Activated gamma-delta T cell treated with Interleukin-2 at 50 U/mL for 16 hours (primary cell): Measurements from ENCODE around the gene KDM8.
"Not testable (repeated sequence)": the region's sequence is repeated elsewhere in the genome, so short reads cannot be mapped to it uniquely, and the experiment has no call there.

Experiments
- DNase-seq: peaks from one replicate; pipeline ENCODE4 v3.0.0-alpha.2; 2020

KDM8 gene

DNA sequence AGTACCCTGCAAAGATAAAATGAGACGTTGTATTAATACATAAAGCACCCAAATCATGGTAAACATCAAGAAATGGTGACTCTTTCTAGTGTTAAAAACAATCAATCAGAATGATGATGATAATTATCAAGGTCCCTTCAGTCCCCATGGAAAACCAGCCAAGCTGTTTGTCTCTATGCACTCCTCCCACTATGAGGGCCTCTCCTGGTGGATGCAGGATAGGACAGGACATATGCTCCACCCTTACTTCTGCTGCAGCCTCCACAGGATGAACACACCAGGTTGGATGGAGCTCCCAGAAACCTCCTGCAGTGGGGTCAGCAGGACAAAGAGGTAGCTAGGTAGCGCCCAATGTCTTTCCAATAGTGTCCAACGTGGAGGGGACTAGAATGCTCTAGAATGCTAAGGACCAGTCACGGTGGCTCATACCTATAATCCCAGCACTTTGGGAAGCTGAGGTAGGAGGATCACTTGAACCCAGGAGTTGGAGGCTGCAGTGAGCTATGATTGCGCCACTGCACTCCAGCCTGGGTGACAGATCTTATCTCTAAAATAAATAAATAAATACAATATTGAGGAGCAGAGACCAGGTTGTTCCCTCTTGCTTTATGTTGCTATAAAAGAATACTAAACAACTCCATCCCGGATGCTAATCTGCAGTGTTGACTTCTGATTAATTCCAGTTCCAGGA, 9.9 kb upstream of the KDM8 start:
- DNase-seq: no peak

DNA sequence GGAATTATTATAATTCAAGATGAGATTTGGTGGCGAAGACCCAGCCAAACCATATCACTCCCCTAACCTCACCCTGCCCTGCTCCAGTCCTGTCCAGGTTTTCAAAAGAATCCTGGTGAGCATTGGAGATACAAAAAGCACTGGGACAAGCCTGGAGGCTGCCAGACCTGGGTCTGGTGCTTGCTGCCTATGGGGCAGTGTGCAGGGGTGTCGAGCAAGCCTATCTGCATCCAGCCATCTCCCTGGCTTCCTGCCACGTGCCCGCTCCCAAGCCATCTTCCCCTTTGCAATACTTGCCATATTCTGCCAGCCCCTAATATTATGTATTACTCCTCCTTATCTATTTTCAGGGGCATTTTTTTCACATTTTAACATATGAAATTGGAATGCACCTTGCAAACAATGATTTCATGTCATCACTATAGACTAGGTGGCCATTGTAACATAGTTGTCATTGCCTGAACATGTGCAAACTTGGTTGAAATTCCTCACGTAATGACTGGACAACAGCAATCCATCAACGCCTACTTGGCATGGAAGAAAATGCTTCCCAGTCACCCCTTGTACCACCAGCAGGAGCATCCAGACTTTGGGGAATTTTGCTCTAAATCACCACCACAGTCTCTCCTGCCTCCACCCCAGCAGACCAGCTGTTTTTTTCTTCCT, 8.1 kb upstream of the KDM8 start:
- no peak for DNase-seq

DNA sequence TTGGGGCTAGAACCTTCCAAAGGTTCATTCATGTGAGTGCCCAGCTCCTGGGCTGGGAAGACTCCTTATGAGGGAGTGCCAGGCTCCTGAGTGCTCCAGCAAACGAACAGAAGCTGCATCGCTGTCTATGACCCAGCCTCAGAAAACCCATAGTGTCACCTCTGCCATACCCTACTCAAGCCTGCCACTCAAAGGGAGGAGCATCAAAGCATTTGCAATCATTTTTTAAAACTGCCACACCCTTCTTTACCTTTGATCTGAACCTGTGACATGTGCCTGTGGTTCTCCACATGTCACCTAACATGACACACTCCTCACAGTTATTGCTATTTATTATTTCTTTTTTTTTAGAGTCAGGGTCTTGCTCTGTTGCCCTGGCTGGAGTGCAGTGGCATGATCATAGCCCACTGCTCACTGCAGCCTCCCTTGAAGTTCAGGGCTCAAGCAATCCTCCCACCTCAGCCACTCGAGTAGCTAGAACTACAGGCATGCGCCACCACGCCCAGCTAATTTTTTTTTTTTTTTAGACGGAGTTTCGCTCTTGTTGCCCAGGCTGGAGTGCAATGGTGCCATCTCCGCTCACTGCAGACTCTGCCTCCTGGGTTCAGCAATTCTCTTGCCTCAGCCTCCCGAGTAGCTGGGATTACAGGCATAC, 7.3 kb upstream of the KDM8 start:
- DNase-seq: peak; percentile 40

DNA sequence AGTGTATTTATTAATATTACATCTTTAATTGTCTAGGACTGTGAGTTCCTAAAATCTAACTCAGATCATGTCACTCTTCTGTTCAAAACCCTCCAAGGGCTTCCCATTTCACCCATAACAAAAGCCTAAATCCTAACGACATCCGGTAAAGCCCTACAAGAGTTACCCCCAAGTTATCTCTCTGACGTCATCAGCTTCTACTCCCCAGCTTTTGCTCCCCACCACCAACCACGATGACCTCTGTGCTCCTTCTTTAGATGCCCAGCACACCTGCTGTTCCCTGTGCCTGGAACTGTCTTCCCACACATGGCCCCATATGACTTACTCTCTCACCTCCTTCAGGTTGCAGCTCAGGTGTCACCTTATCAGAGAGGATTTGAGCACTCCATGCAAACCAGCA, 6.3 kb upstream of the KDM8 start:
- DNase-seq: no peak

DNA sequence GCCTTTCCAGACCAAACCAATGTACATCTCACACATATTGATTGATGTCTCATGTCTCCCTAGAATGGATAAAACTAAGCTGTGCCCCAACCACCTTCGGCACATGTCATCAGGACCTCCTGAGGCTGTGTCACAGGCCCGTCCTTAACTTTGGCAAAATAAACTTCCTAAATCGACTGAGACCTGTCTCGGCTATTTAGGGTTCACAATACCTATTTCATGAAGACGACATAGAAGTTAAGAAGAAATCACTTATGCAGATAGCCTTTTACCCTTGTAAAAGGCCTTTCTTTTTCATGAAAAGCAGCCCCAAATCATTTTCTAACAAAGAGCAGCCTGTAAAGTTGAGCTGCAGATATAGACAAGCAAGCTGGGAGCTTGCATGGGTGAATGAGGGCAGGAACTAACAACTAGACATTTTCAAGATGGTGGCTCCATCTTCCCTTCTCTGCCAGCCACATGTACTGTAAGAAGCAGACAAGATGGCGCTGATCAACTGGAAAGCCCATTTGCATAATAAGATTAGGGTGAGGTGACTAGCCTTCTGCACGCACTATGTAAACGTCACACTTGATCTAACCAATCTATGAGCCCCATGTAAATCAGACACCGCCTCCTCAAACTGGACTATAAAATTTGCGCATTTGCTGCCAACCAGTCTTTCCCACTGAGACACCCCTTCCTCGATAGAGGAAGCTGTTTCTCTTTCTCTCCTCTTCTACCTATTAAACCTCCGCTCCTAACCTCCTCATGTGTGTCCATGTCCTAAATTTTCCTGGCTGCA, 4.7 kb upstream of the KDM8 start:
- DNase-seq: no peak

DNA sequence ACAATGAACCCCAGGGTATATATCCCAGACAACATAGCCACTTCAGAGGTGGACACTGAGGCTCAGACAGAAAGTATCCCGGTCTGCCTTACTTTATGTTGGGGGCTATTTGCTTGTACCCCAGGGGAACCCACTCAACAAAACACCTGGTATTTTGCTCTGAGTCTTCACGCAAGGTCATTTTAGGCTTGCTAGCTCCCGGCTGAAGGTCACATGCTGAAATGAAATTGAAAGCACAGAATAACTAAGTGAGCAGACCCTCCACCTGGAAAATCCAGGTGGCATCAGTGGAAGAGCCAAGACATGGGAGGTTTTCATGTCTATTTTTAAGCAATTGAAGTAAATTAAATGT, 4.1 kb upstream of the KDM8 start:
- no peak for DNase-seq

DNA sequence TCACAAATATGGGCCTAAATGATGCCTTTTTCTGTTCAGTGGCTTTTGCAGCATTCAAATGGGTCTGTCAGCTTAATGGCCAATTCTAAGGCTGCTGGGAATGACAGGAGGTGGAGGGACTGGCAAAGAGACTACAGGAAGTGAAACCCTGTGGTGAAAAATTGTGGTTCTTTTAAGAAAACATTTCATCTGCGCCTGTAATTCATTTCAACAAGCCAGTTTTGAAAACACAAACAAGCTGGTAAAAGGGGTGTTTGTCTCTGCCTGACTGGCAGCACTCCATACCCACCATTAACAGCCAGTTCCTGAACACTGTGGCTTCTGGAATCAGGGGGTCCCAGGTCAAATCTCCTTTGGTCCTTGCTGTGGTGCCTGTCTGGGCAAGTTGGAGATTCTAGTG, 3.6 kb upstream of the KDM8 start:
- peak; percentile 14 for DNase-seq

DNA sequence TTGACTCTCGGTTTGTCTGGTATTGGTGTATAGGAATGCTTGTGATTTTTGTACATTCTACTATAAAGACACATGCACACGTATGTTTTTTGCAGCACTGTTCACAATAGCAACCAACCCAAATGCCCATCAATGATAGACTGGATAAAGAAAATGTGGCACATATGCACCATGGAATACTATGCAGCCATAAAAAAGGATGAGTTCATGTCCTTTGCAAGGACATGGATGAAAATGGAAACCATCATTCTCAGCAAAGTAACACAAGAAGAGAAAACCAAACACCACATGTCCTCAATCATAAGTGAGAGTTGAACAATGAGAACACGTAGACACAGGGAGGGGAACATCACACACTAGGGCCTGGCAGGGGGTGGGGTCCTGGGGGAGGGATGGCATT, 2.4 kb upstream of the KDM8 start:
- not testable (repeated sequence) for DNase-seq

DNA sequence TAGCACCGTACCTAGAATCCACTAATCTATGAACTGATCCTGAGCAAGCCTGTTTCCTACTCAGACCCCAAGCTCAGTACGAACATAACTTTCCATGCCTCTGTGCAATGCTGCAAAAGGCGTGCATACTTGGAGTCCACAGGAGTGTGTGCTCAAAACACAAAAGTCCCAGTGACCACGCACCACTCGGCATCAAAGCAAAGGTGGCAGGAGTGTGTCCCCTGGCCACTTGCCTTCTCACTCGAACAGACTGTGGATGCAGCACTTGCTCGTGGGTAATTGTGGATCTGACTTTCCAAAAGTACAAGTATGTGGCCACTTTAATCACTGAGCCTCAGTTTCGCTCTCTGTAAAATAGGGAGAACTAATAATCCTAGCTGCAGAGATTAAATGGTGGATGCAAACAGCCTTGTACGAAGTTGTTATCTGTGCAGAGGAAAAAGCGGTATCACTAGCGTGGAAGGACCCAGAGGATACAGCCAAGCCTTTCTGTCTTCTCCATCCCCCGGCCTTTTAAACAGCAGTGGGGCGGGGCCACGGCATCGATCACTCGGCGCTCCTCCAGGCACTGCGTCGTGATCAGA, 311 bp upstream of the KDM8 start:
- DNase-seq: peak; percentile 88

DNA sequence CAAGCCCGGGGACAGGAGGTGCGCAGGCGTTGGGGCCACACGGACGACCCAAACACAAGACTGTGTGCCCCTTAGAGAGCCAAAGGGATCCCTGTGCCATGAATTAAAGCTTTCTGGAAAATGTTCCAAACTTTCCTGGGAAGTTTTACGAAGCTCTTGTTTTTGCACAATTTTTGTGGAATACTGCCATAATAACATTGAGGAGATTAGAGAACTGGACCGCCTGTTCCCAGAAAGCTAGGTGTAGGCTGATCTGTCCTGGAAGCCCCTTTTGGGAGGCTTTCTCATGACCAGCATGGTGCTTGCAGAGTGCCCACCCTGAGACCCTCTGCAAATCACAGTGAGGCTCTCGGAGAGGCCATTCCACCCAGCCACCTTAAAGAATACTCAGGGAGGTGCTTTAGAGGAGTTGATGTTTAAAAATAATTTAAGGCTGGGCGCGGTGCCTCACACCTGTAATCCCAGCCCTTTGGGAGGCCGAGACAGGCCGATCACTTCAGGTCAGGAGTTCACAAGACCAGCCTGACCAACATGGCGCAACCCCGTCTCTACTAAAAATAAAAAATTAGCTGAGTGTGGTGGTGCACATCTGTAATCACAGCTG, 1.1 kb downstream of the KDM8 start:
- no peak for DNase-seq

DNA sequence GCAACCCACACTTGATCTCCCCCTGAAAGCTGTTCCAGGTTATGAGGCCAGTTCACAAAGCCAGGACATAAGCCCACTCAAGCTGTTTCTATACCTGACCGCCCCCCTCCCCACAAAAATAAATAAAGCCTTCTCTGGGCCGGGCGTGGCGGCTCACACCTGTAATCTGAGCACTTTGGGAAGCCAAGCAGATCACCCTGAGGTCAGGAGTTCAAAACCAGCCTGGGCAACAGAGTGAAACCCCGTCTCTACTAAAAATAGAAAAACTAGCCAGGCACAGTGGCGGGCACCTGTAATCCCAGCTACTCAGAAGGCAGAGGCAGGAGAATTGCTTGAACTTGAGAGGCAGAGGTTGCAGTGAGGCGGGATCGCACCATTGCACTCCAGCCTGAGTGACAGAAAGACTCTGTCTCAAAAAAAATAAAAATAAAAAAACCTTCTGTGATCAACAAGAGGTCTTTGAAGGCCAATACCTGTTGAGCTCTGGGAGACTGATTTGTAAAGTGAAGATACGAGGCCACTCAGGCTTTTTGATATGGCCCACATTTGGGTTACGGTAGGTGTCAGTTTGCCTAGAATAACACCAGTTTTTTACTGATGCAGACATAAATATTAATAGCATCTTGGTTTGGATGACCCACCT, 2.2 kb downstream of the KDM8 start:
- DNase-seq: no peak

DNA sequence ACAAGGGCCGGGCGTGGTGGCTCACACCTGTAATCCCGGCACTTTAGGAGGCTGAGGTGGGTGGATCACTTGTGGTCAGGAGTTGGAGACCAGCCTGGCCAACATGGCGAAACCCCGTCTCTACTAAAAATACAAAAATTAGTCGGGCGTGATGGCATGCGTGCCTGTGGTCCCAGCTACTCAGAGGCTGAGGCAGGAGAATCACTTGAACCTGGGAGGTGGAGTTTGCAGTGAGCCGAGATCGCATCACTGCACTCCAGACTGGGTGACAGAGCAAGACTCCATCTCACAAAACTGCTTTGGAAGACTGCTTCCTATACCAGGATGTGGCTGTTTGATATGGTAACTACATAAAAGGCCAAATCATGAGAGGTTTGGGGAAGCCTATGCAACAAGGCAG, 3.8 kb downstream of the KDM8 start:
- DNase-seq: not testable (repeated sequence)

DNA sequence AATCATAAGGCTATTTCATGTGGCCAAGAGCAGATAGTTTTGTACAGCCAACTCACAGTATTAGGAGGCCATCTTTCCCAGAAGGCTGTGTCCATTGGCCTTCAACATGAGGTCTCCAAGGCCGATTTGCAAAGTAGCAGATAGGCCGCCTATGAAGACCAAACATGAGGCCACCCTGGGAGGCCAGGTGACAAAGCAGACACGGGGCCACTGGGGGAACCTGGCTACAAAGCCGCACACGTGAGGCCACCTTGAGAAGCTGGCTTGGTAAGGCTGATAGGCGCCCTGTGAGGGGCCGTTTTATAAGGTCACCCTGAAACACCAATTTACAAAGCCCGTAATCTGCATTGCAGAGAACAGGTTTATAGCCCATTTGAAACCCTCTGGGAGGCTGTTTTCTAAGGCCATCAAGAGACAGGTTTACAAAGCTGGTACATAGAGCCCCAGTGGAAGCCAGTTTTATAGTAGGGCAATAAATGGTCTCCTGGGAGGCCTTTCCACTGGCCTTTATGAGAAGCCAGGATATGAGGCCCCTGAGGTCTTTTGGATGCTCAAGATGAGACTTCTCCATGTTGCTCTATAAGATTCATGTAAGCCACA, 4.9 kb downstream of the KDM8 start:
- DNase-seq: no peak

DNA sequence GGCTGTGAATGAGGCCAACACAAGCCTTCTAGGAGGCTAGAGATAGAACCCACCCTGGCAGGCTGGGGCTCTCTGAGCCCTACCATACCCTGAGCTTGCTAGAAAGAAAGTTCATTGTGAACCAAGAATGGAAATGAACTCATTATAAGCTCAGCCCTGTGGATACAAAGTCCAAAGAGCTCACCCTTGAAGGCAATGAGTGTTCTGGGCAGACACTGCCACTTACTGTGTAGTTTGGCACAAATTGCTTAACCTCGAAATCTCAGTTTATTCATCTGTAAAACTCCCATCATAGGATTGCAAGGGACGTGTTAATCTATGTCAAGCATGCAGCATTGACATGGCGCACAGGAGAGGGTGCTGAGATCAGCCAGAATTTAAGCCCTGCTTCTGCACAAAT, 5.5 kb downstream of the KDM8 start:
- DNase-seq: no peak

DNA sequence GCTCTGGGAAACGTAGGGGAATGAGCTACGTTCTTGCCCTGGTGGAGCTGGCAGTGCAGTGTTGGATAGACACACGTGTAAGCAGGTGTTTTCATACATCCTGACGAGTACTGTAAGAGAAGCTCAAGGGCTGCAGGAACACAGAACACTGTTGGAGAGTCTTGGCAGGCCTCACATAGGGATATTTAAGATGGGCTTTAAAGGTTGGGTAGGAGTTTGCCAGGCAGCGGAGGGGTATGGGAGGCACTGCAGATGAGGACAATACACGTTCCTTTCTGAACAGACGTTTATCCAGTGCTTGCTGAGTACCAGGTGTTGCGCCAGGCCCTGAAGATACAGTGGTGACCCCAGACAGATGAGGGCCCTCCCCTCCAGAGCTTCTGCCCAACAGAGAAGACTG, 6.3 kb downstream of the KDM8 start:
- no peak for DNase-seq

DNA sequence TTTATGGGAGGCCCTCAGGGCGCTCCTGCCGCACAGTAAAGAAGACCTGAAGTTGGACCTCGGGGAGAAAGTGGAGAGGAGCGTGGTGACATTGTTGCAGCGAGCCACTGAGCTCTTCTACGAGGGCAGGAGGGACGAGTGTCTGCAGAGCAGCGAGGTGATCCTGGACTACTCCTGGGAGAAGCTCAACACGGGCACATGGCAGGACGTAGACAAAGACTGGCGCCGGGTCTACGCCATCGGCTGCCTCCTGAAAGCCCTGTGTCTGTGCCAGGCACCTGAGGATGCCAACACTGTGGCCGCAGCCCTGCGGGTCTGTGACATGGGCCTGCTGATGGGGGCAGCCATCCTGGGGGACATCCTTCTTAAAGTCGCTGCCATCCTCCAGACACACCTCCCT, 6.8 kb downstream of the KDM8 start:
- no peak for DNase-seq

DNA sequence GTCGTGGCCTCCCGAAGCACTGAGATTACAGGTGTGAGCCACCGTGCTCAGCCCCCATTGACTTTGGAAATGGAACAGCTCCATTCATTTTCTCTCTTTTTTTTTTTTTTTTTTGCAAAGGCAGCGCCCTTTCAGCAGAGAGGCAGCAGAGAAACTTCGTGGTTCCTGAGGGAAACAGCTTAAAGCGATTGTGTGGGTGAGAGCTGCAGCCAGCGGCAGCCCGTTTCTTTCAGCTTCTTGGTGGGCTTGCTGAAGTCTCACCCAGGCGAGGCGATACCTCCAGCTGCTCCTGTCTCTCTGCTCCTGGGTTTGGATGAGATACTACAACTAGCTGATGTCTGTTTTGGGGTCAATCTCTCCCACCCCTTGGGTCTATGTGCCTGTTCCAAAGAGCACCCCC, 7.7 kb downstream of the KDM8 start:
- DNase-seq: no peak

DNA sequence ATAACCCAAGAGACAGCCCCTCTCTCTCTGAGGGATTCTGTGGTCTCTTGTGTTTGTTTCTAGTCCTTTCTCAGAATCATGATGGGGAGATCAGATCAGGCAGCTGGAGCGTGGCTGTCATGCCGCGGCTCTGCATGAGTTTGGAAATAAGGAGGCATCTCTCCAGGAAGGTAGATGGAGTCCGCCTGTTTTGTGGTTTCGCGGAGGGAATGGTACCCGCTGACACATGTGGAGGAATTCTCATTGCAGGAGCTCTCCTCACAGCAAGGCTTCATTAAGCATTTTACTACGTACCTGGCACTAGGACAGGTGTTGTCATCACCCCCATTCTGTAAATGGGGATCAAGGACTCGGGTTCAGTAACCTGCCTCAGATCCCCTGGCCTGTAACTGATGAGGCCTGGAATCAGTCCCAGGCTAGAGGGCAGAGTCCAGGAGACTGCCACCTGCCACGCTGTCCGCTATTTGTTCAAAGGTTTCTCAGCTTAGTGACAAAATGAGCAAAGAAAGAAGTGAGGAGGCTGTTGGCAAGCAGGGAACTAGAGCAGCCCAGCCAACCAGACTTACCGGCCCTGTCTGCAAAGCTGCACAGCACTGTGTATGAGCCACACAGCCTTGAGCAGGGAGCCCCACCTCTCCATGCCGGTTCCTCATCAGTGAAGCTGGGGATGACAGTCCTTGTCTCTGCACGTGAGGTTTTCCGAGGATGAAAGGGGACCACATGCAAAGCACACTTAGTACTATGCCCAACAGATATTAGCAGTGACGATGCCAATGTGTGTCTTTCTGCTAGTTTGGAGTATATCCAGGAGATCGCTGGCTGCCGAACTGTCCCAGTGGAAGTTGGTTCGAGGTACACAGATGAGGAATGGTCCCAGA, 11.0 kb downstream of the KDM8 start:
- DNase-seq: no peak

DNA sequence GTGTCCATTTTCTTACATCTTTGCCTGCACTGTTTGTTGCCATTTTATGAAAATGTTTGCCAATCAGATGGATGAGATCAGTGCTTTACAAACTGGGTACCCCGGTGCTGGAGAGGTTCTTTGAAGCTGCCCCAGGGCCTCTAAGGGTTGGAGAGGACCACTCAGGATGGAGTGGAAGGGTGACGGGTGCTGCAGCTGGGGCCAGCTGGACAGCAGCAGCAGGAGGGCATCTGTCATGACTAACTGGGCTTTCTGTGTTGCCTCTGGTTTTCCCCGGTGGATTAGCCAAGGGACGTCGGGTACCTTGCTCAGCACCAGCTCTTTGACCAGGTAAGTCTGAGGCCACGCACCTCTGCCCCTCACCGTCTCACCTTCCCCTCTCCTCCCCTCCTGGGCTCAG, 12.3 kb downstream of the KDM8 start:
- no peak for DNase-seq

DNA sequence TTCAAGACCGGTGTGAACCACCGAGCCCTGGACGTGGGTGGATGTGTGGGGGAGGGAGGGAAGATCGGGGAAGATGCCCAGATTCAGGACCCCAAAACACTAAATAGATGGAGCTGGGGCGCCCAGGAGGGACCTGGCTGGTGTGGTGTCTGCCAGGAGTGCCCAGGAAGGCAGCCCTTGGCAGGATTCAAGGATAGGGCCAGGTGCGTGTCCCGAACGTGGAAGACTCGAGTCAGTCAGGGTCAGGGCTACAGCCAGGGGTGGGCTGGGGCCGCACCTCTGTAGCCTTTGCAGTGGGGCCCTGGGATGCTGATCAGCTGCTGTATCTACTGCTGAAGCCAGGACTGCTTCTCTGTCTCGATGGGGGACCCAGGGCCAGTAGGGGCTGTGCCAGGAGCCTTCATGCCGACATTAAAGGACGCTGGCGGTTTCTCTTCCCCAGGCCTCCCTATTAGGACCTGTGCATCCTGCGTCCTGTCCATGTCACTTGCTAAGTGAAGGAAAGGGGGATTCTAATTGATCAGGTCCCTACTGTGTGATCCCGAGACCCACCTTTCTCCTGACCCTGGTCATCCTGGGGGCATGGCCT, 13.1 kb downstream of the KDM8 start:
- no peak for DNase-seq

DNA sequence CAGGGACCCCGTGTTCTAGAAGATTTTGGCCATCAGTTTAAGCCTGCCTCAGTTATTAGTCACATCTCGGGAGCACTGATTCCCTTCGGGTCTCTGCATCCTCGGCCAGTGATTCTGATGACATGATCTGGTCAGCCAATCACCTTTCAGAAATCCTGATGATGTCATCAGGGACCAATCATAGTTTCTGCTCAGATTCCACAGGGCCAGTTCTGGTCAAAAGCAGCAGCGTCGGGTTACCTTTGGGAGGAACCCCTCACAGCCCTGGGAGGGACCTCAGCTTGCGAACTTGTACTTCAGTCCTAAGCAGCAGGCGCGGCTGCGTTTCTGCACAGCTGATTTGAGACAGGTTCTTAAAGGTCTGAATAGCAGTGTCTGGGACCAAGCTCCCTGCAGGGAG, 13.9 kb downstream of the KDM8 start:
- DNase-seq: no peak
